ENCODE measurements around the gene FBLN2. TPM values are rescaled to one million over a fixed set of nuclear protein-coding genes. Genes with fewer than 3 reads are reported as not detected.

Gene FBLN2
- total and polyA plus RNA-seq, 3 experiments from 2014 or later, result 0.09 to 3.2 (median 0.18) TPM

DNA sequence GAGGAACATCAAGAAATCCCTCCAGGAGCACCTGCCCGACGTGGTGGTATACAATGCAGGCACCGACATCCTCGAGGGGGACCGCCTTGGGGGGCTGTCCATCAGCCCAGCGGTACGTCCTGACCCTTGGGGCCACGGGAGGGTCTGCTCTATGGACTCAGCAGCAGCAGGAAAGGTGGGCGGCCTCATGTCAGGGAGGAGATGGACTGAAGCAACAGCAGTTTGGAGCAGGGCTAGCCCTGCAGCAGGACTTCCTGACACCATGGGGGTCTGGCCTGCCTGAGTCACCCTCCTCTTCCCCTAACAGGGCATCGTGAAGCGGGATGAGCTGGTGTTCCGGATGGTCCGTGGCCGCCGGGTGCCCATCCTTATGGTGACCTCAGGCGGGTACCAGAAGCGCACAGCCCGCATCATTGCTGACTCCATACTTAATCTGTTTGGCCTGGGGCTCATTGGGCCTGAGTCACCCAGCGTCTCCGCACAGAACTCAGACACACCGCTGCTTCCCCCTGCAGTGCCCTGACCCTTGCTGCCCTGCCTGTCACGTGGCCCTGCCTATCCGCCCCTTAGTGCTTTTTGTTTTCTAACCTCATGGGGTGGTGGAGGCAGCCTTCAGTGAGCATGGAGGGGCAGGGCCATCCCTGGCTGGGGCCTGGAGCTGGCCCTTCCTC is 44.6 kb upstream of the FBLN2 start:
- Histone ChIP-seq H3K36me3 (ENCODE audit: insufficient read depth, low read length) (no peaks in the 10 kb centered on the region), H3K4me3 (ENCODE audit: low read length) (no peak overlapping the region), H3K27ac (ENCODE audit: low read depth, low read length) (no peak overlapping the region), H3K9me3 (ENCODE audit: low read length) (no peaks in the 10 kb centered on the region), H3K4me1 (ENCODE audit: insufficient read depth, low read length) (no peaks in the 10 kb centered on the region), H3K27me3 (ENCODE audit: insufficient read depth, low read length, poor library complexity, severe bottlenecking) (no peaks in the 10 kb centered on the region)
- no peaks in the 10 kb centered on the region for H3K9me3 Mint-ChIP-seq
- peak in 1 of 5 donors; percentile 41 for DNase-seq
- H3K27ac Mint-ChIP-seq, result no peak overlapping the region
- POLR2A ChIA-PET, result no interaction called here
- H3K4me1 Mint-ChIP-seq, result no peaks in the 10 kb centered on the region
- no peaks in the 10 kb centered on the region for H3K27me3 Mint-ChIP-seq
- H3K4me3 Mint-ChIP-seq, result no peak overlapping the region
- CTCF ChIA-PET, result interaction anchor here (0.9 to 1.0 kb wide), 2 partner anchors 144 to 412 kb away, joined by 3 read pairs; no protein-coding TSS in a partner anchor
- H3K36me3 Mint-ChIP-seq, result peaks cover 0 to 9% (median 0%) of the 10 kb centered on the region in 3 donors

GRCh38 chr3:13505147-13506130 is 43.5 kb upstream of the FBLN2 start:
- Mint-ChIP-seq H3K36me3 (peaks cover 0 to 7% (median 0%) of the 10 kb centered on the region in 3 donors), H3K9me3 (no peaks in the 10 kb centered on the region), H3K27ac (no peak overlapping the region), H3K27me3 (no peaks in the 10 kb centered on the region), H3K4me3 (no peak overlapping the region), H3K4me1 (no peaks in the 10 kb centered on the region)
- Histone ChIP-seq H3K36me3 (ENCODE audit: insufficient read depth, low read length) (no peaks in the 10 kb centered on the region), H3K4me3 (ENCODE audit: low read length) (no peak overlapping the region), H3K4me1 (ENCODE audit: insufficient read depth, low read length) (no peaks in the 10 kb centered on the region), H3K27ac (ENCODE audit: low read depth, low read length) (no peak overlapping the region), H3K9me3 (ENCODE audit: low read length) (no peaks in the 10 kb centered on the region), H3K27me3 (ENCODE audit: insufficient read depth, low read length, poor library complexity, severe bottlenecking) (no peaks in the 10 kb centered on the region)
- ChIA-PET POLR2A (no interaction called here), CTCF (no interaction called here)
- peak in 1 of 5 donors; percentile 35 for DNase-seq

DNA sequence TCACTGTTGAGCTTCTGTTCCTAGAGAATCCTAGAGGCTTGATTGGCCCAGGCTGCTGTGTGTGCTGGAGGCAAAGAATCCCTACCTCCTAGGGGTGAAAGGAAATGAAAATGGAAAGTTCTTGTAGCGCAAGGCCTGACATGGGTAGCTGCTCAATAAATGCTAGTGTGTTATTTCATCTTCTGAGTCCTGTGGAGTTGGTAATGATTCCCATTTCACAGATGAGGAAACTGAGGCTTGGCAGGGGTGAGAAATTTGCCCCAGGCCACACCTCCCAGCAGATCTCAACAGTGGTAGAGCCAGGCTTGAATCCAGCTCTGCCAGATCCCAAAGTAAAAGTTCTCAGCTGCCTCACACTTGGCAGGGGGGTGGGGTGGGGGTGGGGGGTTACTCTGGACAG is 42.7 kb upstream of the FBLN2 start:
- no peak overlapping the region for H3K27ac Mint-ChIP-seq
- peak in 1 of 5 donors; percentile 18 for DNase-seq
- H3K4me3 ChIP-seq (ENCODE audit: low read length), result no peak overlapping the region
- H3K4me1 ChIP-seq (ENCODE audit: insufficient read depth, low read length), result no peaks in the 10 kb centered on the region
- no peaks in the 10 kb centered on the region for H3K27me3 Mint-ChIP-seq
- ChIA-PET POLR2A (no interaction called here), CTCF (interaction anchor here (0.7 kb wide), 1 partner anchor 10 kb away, joined by 4 read pairs; no protein-coding TSS in a partner anchor)
- H3K36me3 ChIP-seq (ENCODE audit: insufficient read depth, low read length), result no peaks in the 10 kb centered on the region
- H3K27me3 ChIP-seq (ENCODE audit: insufficient read depth, low read length, poor library complexity, severe bottlenecking), result no peaks in the 10 kb centered on the region
- H3K27ac ChIP-seq (ENCODE audit: low read depth, low read length), result no peak overlapping the region
- peaks cover 0 to 7% (median 0%) of the 10 kb centered on the region in 3 donors for H3K36me3 Mint-ChIP-seq
- H3K4me3 Mint-ChIP-seq, result no peak overlapping the region
- no peaks in the 10 kb centered on the region for H3K4me1 Mint-ChIP-seq
- H3K9me3 Mint-ChIP-seq, result no peaks in the 10 kb centered on the region
- no peaks in the 10 kb centered on the region for H3K9me3 ChIP-seq (ENCODE audit: low read length)

GRCh38 chr3:13506680-13507079 is 42.2 kb upstream of the FBLN2 start:
- no peaks in the 10 kb centered on the region for H3K9me3 Mint-ChIP-seq
- CTCF ChIA-PET, result interaction anchor here (0.7 kb wide), 1 partner anchor 10 kb away, joined by 4 read pairs; no protein-coding TSS in a partner anchor
- H3K27ac ChIP-seq (ENCODE audit: low read depth, low read length), result no peak overlapping the region

GRCh38 chr3:13507247-13507569 is 41.7 kb upstream of the FBLN2 start:
- CTCF ChIA-PET, result no interaction called here
- no peaks in the 10 kb centered on the region for H3K27me3 Mint-ChIP-seq

More at GRCh38 chr3:13506680-13507079, 42.2 kb upstream of the FBLN2 start:
- Mint-ChIP-seq H3K27ac (no peak overlapping the region), H3K36me3 (peaks cover 0 to 7% (median 0%) of the 10 kb centered on the region in 3 donors), H3K4me3 (no peak overlapping the region), H3K4me1 (no peaks in the 10 kb centered on the region), H3K27me3 (no peaks in the 10 kb centered on the region)
- Histone ChIP-seq H3K36me3 (ENCODE audit: insufficient read depth, low read length) (no peaks in the 10 kb centered on the region), H3K4me1 (ENCODE audit: insufficient read depth, low read length) (no peaks in the 10 kb centered on the region), H3K4me3 (ENCODE audit: low read length) (no peak overlapping the region), H3K27me3 (ENCODE audit: insufficient read depth, low read length, poor library complexity, severe bottlenecking) (no peaks in the 10 kb centered on the region), H3K9me3 (ENCODE audit: low read length) (no peaks in the 10 kb centered on the region)
- POLR2A ChIA-PET, result no interaction called here
- DNase-seq, result peak in 1 of 5 donors; percentile 46

DNA sequence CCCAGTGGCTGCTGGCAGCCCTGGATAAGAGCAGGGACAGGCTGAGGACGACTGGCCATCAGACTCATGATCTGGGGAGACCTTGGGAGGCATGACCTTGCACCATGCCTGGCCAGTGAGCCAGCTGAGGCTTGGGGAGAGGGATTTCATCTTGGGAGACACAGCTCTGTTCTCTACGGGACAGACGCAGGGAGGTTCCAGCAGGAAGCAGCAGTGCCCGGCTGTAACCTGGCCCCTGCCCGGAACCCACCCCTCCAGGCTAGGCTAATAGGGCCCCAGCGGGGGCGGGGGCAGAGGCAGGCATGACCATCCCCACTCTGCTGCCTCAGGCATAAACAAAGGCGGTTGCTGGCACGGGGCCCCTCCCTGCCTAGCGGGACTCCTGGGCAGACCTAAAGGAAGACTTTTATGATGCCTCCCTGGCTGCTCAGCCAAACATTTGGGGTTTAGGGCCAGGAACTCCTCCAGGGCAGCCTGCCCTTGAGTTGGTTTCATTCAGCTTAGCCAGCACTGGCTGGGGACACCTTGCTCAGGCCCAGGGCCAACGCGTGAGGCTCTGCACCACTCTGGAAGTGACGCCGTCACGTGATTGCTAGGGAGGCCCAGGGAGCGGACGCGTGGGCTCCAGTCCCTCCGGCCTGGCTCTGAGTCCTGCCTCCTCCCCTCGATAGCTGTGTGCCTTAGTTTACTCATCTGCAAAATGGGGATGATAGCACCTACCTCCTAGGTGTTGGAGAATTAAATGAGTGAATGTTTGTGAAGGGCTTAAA is 41.2 kb upstream of the FBLN2 start:
- no peaks in the 10 kb centered on the region for H3K27me3 ChIP-seq (ENCODE audit: insufficient read depth, low read length, poor library complexity, severe bottlenecking)
- ChIA-PET CTCF (interaction anchor here (1.0 kb wide), 1 partner anchor 142 kb away, joined by 3 read pairs; no protein-coding TSS in a partner anchor), POLR2A (no interaction called here)
- H3K4me3 Mint-ChIP-seq, result no peak overlapping the region
- no peaks in the 10 kb centered on the region for H3K9me3 Mint-ChIP-seq
- peak in 1 of 5 donors; percentile 31 for DNase-seq
- H3K36me3 Mint-ChIP-seq, result peaks cover 0 to 7% (median 0%) of the 10 kb centered on the region in 3 donors
- H3K9me3 ChIP-seq (ENCODE audit: low read length), result no peaks in the 10 kb centered on the region
- no peak overlapping the region for H3K27ac Mint-ChIP-seq
- no peaks in the 10 kb centered on the region for H3K4me1 Mint-ChIP-seq
- H3K4me3 ChIP-seq (ENCODE audit: low read length), result no peak overlapping the region
- no peak overlapping the region for H3K27ac ChIP-seq (ENCODE audit: low read depth, low read length)
- H3K36me3 ChIP-seq (ENCODE audit: insufficient read depth, low read length), result no peaks in the 10 kb centered on the region
- no peaks in the 10 kb centered on the region for H3K4me1 ChIP-seq (ENCODE audit: insufficient read depth, low read length)
- no peaks in the 10 kb centered on the region for H3K27me3 Mint-ChIP-seq

More at GRCh38 chr3:13507247-13507569, 41.7 kb upstream of the FBLN2 start:
- no peaks in the 10 kb centered on the region for H3K36me3 ChIP-seq (ENCODE audit: insufficient read depth, low read length)
- Mint-ChIP-seq H3K9me3 (no peaks in the 10 kb centered on the region), H3K4me3 (no peak overlapping the region), H3K36me3 (peaks cover 0 to 7% (median 0%) of the 10 kb centered on the region in 3 donors), H3K4me1 (no peaks in the 10 kb centered on the region), H3K27ac (peak overlapping the region in 1 of 8 donors; percentile 63)
- no peaks in the 10 kb centered on the region for H3K27me3 ChIP-seq (ENCODE audit: insufficient read depth, low read length, poor library complexity, severe bottlenecking)
- no peak overlapping the region for H3K4me3 ChIP-seq (ENCODE audit: low read length)
- POLR2A ChIA-PET, result no interaction called here
- DNase-seq, result peak in 1 of 5 donors; percentile 3
- no peaks in the 10 kb centered on the region for H3K9me3 ChIP-seq (ENCODE audit: low read length)
- H3K27ac ChIP-seq (ENCODE audit: low read depth, low read length), result no peak overlapping the region
- no peaks in the 10 kb centered on the region for H3K4me1 ChIP-seq (ENCODE audit: insufficient read depth, low read length)

- Mint-ChIP-seq H3K4me1 (no peaks in the 10 kb centered on the region), H3K36me3 (peaks cover 0 to 7% (median 0%) of the 10 kb centered on the region in 3 donors), H3K9me3 (no peaks in the 10 kb centered on the region), H3K27ac (no peak overlapping the region), H3K27me3 (no peaks in the 10 kb centered on the region), H3K4me3 (no peak overlapping the region)
- peak in 1 of 5 donors; percentile 20 for DNase-seq
- H3K27me3 ChIP-seq (ENCODE audit: insufficient read depth, low read length, poor library complexity, severe bottlenecking), result no peaks in the 10 kb centered on the region
- H3K4me3 ChIP-seq (ENCODE audit: low read length), result no peak overlapping the region
- no peaks in the 10 kb centered on the region for H3K4me1 ChIP-seq (ENCODE audit: insufficient read depth, low read length)
- no peak overlapping the region for H3K27ac ChIP-seq (ENCODE audit: low read depth, low read length)
- POLR2A ChIA-PET, result no interaction called here
- H3K9me3 ChIP-seq (ENCODE audit: low read length), result no peaks in the 10 kb centered on the region
- H3K36me3 ChIP-seq (ENCODE audit: insufficient read depth, low read length), result no peaks in the 10 kb centered on the region
- CTCF ChIA-PET, result interaction anchor here (1.0 kb wide), 1 partner anchor 141 kb away, joined by 3 read pairs; no protein-coding TSS in a partner anchor
These were observed 40.4 kb upstream of the FBLN2 start for GRCh38 chr3:13508496-13508895.

All from CD8-positive, alpha-beta memory T cell (primary cell).